Panc1 (cell line): ENCODE measurements around the gene CREB3L1. TPM values are rescaled to one million over a fixed set of nuclear protein-coding genes. Genes with fewer than 3 reads are reported as not detected.

Experiments used
- ATAC-seq: fragments of 200-7000 bp; cut with Tn5 transposase; 2 replicates; pipeline ENCODE4 v1.9.1; 2020; ENCODE audit warnings: mild to moderate bottlenecking, moderate library complexity
- BruUV-seq: library from RNA; stranded (reverse); fragments of 400-500 nt; replicated peaks from 2 replicates; lab custom pipeline; 2021; lab: Mats Ljungman, UMichigan
- CTCF ChIA-PET: fragments of 300-600 bp; sonication (Branson Sonifier 250); formaldehyde crosslinking; loops from one replicate; lab custom pipeline; 2022; ENCODE audit warnings: antibody characterized with exemption; lab: Charles Lee
- POLR2A ChIA-PET: fragments of 300-600 bp; sonication (Branson Sonifier 250); formaldehyde crosslinking; loops from one replicate; lab custom pipeline; 2022; ENCODE audit warnings: antibody characterized with exemption; lab: Charles Lee
- DNase-seq: peaks from one replicate; pipeline ENCODE4 v3.0.0-alpha.2; 2010; ENCODE audit warnings: low read depth, low spot score
- H3K27ac ChIP-seq: 2 replicates; pipeline ENCODE4 v1.5.1; 2011; ENCODE audit warnings: mild to moderate bottlenecking, low read length, inconsistent platforms
- H3K27me3 ChIP-seq: fragments of 200-500 bp; sonication (Bioruptor generic); 2 replicates; pipeline ENCODE4 v1.6.0; 2014; ENCODE audit warnings: low read length, inconsistent platforms; ENCODE audit not compliant: control insufficient read depth, insufficient read depth
- H3K36me3 ChIP-seq: fragments of 200-500 bp; sonication (Bioruptor generic); 2 replicates; pipeline ENCODE4 v1.5.1; 2014; ENCODE audit warnings: inconsistent platforms, mild to moderate bottlenecking, low read length, moderate library complexity; ENCODE audit not compliant: control insufficient read depth, insufficient read depth
- H3K4me1 ChIP-seq: 2 replicates; pipeline ENCODE4 v1.5.1; 2011; ENCODE audit warnings: inconsistent platforms, mild to moderate bottlenecking, low read length, moderate library complexity; ENCODE audit not compliant: control insufficient read depth, insufficient read depth
- H3K4me3 ChIP-seq, 2 experiments: 2 replicates each; pipeline ENCODE4 v1.5.1; 2011 to 2012; ENCODE audit warnings: low read depth in 2 of 2, low read length in 2 of 2, mild to moderate bottlenecking in 2 of 2, inconsistent platforms in 1 of 2, moderate library complexity in 1 of 2
- H3K9me3 ChIP-seq: fragments of 200-500 bp; sonication (Bioruptor generic); 2 replicates; pipeline ENCODE4 v1.5.1; 2014; ENCODE audit warnings: low read depth, mild to moderate bottlenecking, inconsistent platforms, low read length, moderate library complexity; ENCODE audit not compliant: control insufficient read depth, insufficient read depth
- CTCF ChIP-seq: fragments of 450-650 bp; IDR thresholded peaks from 2 replicates; pipeline ENCODE4 v1.5.1; 2017; ENCODE audit warnings: mild to moderate bottlenecking
- POLR2AphosphoS5 ChIP-seq: IDR thresholded peaks from 2 replicates; pipeline ENCODE4 v1.6.1; 2012; ENCODE audit warnings: mild to moderate bottlenecking, low read depth, low read length, moderate library complexity
- SIN3A ChIP-seq: IDR thresholded peaks from 2 replicates; pipeline ENCODE4 v1.6.1; 2012; ENCODE audit warnings: low read depth, mild to moderate bottlenecking, low read length, moderate library complexity, borderline replicate concordance; ENCODE audit not compliant: insufficient read depth
- TCF7L2 ChIP-seq: IDR thresholded peaks from 2 replicates; pipeline ENCODE4 v1.6.1; 2011; ENCODE audit warnings: mild to moderate bottlenecking, low read depth, low read length, inconsistent platforms
- in situ Hi-C: cut with HindIII; loops from 2 replicates; pipeline ENCODE4 v1.10.0; 2016; ENCODE audit warnings: low sequenced_read_pairs, low pct_unique_long_range_greater_than_20kb
- intact Hi-C: fragments of 100-400 bp; cut with micrococcal nuclease; formaldehyde crosslinking; loops from one replicate; pipeline ENCODE4 v1.10.0; 2022; ENCODE audit not compliant: unreplicated experiment
- total RNA-seq: library from RNA; stranded (reverse); gene quantifications from one replicate; pipeline ENCODE4 v1.2.1, GENCODE V29; 2021; ENCODE audit not compliant: unreplicated experiment
- TF ChIP-seq, protein P1 (sequence below), 2 experiments: IDR thresholded peaks; 2 replicates each; pipeline ENCODE4 v1.6.1; 2011 to 2012; ENCODE audit warnings: low read depth in 2 of 2, control low read depth in 1 of 2, low read length in 1 of 2, mild to moderate bottlenecking in 1 of 2, moderate library complexity in 1 of 2; ENCODE audit not compliant: insufficient read depth in 1 of 2

CREB3L1 gene
- total RNA-seq, 1 experiment from 2014 or later = 35.6 TPM

DNA sequence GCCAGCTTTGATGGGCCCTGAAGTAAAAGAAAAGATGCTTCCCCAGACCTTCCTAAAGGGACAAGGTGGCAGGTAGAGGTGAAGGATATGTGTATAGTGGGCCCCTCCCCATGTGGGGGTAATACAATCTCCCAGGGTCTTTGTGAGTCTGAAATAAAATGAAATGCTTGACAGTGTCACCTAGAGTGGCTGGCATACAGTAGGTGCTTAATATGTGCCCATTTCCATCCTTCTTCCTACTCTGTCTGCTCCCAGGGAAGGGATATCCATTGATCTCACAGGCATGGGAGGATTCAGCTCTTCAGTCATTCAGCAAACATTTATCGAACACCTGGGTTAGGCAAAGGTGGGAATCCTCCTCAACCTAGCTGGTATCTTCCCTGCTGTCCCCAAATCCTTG, 6.1 kb upstream of the CREB3L1 start:
- no peaks in the 10 kb centered on the region for H3K36me3 ChIP-seq
- H3K4me1 ChIP-seq = peaks cover 38% of the 10 kb centered on the region
- BruUV-seq = no TSS peak
- DNase-seq = no peak
- CTCF ChIA-PET = interaction anchor here (1.1 kb wide), 1 partner anchor 32 kb away, joined by 3 read pairs; no protein-coding TSS in a partner anchor
- H3K27me3 ChIP-seq = no peaks in the 10 kb centered on the region; the same call in 1 of the 2 replicates
- in situ Hi-C loops (no loop called here), intact Hi-C loops (no loop called here)
- H3K27ac ChIP-seq = no peak overlapping the region
- POLR2A ChIA-PET = no interaction called here
- no peak for ATAC-seq
- H3K9me3 ChIP-seq = no peaks in the 10 kb centered on the region
- no peak overlapping the region for H3K4me3 ChIP-seq
- TF ChIP-seq, protein P1, sequence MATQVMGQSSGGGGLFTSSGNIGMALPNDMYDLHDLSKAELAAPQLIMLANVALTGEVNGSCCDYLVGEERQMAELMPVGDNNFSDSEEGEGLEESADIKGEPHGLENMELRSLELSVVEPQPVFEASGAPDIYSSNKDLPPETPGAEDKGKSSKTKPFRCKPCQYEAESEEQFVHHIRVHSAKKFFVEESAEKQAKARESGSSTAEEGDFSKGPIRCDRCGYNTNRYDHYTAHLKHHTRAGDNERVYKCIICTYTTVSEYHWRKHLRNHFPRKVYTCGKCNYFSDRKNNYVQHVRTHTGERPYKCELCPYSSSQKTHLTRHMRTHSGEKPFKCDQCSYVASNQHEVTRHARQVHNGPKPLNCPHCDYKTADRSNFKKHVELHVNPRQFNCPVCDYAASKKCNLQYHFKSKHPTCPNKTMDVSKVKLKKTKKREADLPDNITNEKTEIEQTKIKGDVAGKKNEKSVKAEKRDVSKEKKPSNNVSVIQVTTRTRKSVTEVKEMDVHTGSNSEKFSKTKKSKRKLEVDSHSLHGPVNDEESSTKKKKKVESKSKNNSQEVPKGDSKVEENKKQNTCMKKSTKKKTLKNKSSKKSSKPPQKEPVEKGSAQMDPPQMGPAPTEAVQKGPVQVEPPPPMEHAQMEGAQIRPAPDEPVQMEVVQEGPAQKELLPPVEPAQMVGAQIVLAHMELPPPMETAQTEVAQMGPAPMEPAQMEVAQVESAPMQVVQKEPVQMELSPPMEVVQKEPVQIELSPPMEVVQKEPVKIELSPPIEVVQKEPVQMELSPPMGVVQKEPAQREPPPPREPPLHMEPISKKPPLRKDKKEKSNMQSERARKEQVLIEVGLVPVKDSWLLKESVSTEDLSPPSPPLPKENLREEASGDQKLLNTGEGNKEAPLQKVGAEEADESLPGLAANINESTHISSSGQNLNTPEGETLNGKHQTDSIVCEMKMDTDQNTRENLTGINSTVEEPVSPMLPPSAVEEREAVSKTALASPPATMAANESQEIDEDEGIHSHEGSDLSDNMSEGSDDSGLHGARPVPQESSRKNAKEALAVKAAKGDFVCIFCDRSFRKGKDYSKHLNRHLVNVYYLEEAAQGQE (IDR thresholded peaks at IDR 0.05; ENCODE audit: insufficient read depth in 1 of 2, low read depth in 2 of 2, low read length in 1 of 2) = no peak
- TF ChIP-seq TCF7L2 (no peak), POLR2AphosphoS5 (no peak), CTCF (no peak), SIN3A (no peak)

DNA sequence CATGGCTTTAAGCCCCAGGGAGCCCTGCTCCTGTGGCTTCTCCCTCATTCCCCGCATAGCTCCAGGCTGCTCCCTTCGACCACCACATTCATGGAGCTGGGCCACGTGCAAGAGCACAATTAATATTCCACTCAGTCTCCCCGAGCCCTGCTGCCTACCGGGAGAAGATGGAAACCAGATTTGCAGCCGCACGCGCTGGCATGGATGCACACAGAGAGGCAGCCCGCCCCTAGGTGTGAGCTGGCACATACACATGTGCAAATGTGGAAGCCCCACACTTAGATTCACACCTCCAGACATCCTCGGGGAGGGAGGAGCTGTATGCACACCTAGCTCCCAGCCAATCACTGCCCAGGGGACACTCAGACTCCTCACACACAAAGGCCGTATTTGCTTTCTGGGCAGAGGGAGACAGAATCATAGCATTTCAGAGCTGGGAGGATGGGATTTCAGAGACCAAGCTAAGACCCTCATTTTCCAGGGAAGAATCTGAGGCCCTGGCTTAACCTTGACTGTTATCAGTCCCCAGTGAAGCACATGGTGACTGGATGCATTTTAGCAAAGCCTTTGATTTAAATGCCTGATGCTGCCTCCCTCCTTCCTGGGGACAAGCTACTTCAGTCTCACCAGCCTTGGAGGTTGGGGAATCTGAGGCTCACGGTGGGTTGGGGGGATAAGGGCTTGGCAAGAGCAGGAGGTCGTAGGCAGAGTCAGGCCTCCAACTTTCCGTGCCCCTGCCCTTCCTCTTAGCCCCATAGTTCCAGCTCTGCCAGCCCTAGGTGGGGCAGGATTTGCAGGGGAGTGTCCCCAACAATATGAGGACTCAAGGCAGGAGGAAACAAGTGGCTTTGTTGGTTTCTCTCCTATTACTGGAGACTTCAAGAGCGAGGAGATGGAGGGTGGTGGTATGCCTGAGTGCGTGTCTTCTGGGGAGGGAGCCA, 5.3 kb upstream of the CREB3L1 start:
- TF ChIP-seq CTCF (no peak), SIN3A (no peak), POLR2AphosphoS5 (no peak), TCF7L2 (no peak)
- TF ChIP-seq, protein P1 (IDR thresholded peaks at IDR 0.05; ENCODE audit: insufficient read depth in 1 of 2, low read depth in 2 of 2, low read length in 1 of 2) = no peak

More for the DNA sequence above, 5.3 kb upstream of the CREB3L1 start:
- ChIA-PET POLR2A (no interaction called here), CTCF (interaction anchor here (1.1 kb wide), 1 partner anchor 33 kb away, joined by 3 read pairs; no protein-coding TSS in a partner anchor)
- Histone ChIP-seq H3K27me3 (no peaks in the 10 kb centered on the region; the same call in 1 of the 2 replicates), H3K27ac (peak overlapping the region; percentile 81), H3K36me3 (no peaks in the 10 kb centered on the region), H3K4me3 (no peak overlapping the region), H3K4me1 (peaks cover 40% of the 10 kb centered on the region), H3K9me3 (no peaks in the 10 kb centered on the region)
- ATAC-seq = no peak
- DNase-seq = no peak
- in situ Hi-C loops = no loop called here
- intact Hi-C loops = no loop called here
- BruUV-seq = no TSS peak
